Subcutaneous adipose tissue (tissue), 4 donors: ENCODE data around the gene SUSD6. TPM values are rescaled to one million over a fixed set of nuclear protein-coding genes. Genes with fewer than 3 reads are reported as not detected.

Experiments
- CTCF ChIP-seq: fragments of 450-650 bp; IDR thresholded peaks from one replicate; pipeline ENCODE4 v1.5.1; 2016; ENCODE audit warnings: low read depth, mild to moderate bottlenecking, control low read depth, antibody characterized with exemption, moderate library complexity
- total RNA-seq, 4 donors: library from RNA; depleted of rRNA; stranded (reverse); fragments of >200 nt; gene quantifications; one replicate each; pipeline ENCODE4 v1.1.0, GENCODE V29; 2016

Gene SUSD6
- total RNA-seq, 4 donors from 2014 or later: 24.8 to 52.4 (median 35.5) TPM

DNA sequence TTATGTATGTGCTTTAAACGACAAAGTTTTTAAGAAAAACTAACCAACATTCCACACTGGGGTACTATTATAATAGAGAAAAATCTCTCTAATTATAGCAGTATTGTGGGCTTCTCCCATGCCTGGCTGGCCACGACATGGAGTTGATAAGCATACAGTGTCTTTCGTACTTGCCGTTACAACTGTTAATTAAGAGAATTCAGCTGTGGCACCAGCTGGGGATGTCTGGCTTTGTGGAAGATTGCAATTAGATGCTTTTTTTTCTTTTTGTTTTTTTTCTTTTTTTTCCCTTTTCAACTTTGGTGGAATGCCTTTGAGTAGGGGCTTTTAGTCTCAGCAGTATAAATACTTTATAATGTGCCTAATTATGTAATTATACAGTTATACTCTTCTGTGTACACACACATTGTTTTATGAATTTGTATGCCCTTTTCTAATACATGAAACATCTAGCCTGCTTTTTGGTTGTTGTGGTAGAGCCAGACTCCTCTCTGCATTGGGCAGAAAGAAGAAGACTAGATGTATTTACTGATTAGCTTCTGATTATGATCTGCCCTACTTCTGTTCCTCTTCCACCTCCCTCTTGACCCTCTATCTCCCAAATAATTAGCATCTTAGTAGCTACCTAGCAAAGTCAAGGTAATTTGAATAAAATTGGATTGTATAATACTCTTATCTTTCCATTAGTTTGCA lies 76.4 kb downstream of the SUSD6 start:
- TF ChIP-seq CTCF: no peak

GRCh38 chr14:69688299-69688649 lies 76.9 kb downstream of the SUSD6 start:
- TF ChIP-seq CTCF: no peak

DNA sequence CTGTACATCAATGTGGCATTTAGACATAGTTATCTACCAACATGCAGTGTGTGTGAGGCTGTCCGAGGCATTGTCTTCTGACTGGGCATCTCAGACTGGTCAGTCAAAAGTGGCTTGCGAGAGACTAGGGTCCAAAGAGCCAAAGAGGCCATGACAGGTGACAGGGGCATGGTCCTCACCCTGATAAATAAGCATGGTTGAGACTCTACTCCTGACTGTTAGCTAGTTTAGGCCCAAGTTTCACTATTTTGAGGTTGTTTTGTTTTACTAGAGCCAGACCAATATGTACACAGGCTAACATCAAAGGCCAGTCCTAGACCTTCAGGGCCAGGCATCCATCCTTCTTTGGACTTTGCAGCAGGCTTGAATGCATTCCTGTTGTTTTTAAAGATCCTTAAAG lies 78.6 kb downstream of the SUSD6 start:
- no peak for TF ChIP-seq CTCF

DNA sequence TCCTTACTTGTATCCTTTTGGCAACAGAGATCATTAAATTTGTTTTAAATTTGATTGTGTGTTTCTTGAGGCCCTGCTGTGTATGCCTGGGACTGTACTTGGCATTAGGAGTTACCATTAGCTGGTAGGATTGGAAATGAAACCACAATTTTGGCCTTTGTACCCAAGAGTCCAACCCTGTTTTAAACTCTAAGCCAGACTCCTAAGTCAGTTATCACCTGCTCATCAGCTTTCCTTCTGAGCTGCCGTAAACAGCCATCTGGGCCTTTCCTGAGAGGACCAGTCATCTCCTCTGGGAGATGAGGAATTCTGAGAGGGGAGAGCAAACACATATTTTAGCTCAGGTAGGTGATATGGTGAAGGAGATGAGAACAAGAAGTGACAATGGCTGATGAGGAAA lies 81.2 kb downstream of the SUSD6 start:
- no peak for TF ChIP-seq CTCF

DNA sequence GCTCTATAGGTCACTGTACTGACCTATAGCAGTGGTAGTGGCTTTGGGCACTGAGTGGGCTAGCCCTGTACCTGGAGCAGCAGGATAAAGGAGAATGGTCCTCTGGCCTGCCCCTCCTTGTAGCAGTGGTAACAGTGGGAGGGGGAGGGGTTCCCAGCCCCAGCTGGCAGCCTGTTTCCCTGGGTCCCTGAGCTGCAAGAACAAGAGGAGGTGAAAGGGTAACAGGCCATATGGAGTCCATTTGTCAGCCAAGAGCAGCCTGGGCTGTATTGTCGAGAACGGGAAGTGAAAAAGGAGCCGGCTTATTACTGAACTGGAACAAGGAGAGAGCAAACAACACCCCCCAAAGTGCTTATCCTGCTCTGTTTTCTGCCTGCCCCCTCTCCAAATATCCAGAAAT lies 81.7 kb downstream of the SUSD6 start:
- TF ChIP-seq CTCF: no peak

- TF ChIP-seq CTCF: no peak
These were observed 82.7 kb downstream of the SUSD6 start for GRCh38 chr14:69693801-69694729.

- no peak for TF ChIP-seq CTCF
These were observed 83.4 kb downstream of the SUSD6 start for GRCh38 chr14:69694730-69695281.
